Panc1 (cell line): ENCODE data around the gene CEP104. TPM values are rescaled to one million over a fixed set of nuclear protein-coding genes. Genes with fewer than 3 reads are reported as not detected.

ENCODE experiments used
- ATAC-seq: fragments of 200-7000 bp; cut with Tn5 transposase; 2 replicates; pipeline ENCODE4 v1.9.1; 2020; ENCODE audit warnings: mild to moderate bottlenecking, moderate library complexity
- BruUV-seq: library from RNA; stranded (reverse); fragments of 400-500 nt; replicated peaks from 2 replicates; lab custom pipeline; 2021; lab: Mats Ljungman, UMichigan
- CTCF ChIA-PET: fragments of 300-600 bp; sonication (Branson Sonifier 250); formaldehyde crosslinking; loops from one replicate; lab custom pipeline; 2022; ENCODE audit warnings: antibody characterized with exemption; lab: Charles Lee
- POLR2A ChIA-PET: fragments of 300-600 bp; sonication (Branson Sonifier 250); formaldehyde crosslinking; loops from one replicate; lab custom pipeline; 2022; ENCODE audit warnings: antibody characterized with exemption; lab: Charles Lee
- DNase-seq: peaks from one replicate; pipeline ENCODE4 v3.0.0-alpha.2; 2010; ENCODE audit warnings: low read depth, low spot score
- H3K27ac ChIP-seq: 2 replicates; pipeline ENCODE4 v1.5.1; 2011; ENCODE audit warnings: mild to moderate bottlenecking, low read length, inconsistent platforms
- H3K27me3 ChIP-seq: fragments of 200-500 bp; sonication (Bioruptor generic); 2 replicates; pipeline ENCODE4 v1.6.0; 2014; ENCODE audit warnings: low read length, inconsistent platforms; ENCODE audit not compliant: control insufficient read depth, insufficient read depth
- H3K36me3 ChIP-seq: fragments of 200-500 bp; sonication (Bioruptor generic); 2 replicates; pipeline ENCODE4 v1.5.1; 2014; ENCODE audit warnings: inconsistent platforms, mild to moderate bottlenecking, low read length, moderate library complexity; ENCODE audit not compliant: control insufficient read depth, insufficient read depth
- H3K4me1 ChIP-seq: 2 replicates; pipeline ENCODE4 v1.5.1; 2011; ENCODE audit warnings: inconsistent platforms, mild to moderate bottlenecking, low read length, moderate library complexity; ENCODE audit not compliant: control insufficient read depth, insufficient read depth
- H3K4me3 ChIP-seq, 2 experiments: 2 replicates each; pipeline ENCODE4 v1.5.1; 2011 to 2012; ENCODE audit warnings: low read depth in 2 of 2, low read length in 2 of 2, mild to moderate bottlenecking in 2 of 2, inconsistent platforms in 1 of 2, moderate library complexity in 1 of 2
- H3K9me3 ChIP-seq: fragments of 200-500 bp; sonication (Bioruptor generic); 2 replicates; pipeline ENCODE4 v1.5.1; 2014; ENCODE audit warnings: low read depth, mild to moderate bottlenecking, inconsistent platforms, low read length, moderate library complexity; ENCODE audit not compliant: control insufficient read depth, insufficient read depth
- CTCF ChIP-seq: fragments of 450-650 bp; IDR thresholded peaks from 2 replicates; pipeline ENCODE4 v1.5.1; 2017; ENCODE audit warnings: mild to moderate bottlenecking
- POLR2AphosphoS5 ChIP-seq: IDR thresholded peaks from 2 replicates; pipeline ENCODE4 v1.6.1; 2012; ENCODE audit warnings: mild to moderate bottlenecking, low read depth, low read length, moderate library complexity
- REST ChIP-seq, 2 experiments: IDR thresholded peaks; 2 replicates each; pipeline ENCODE4 v1.6.1; 2011 to 2012; ENCODE audit warnings: low read depth in 2 of 2, control low read depth in 1 of 2, low read length in 1 of 2, mild to moderate bottlenecking in 1 of 2, moderate library complexity in 1 of 2; ENCODE audit not compliant: insufficient read depth in 1 of 2
- SIN3A ChIP-seq: IDR thresholded peaks from 2 replicates; pipeline ENCODE4 v1.6.1; 2012; ENCODE audit warnings: low read depth, mild to moderate bottlenecking, low read length, moderate library complexity, borderline replicate concordance; ENCODE audit not compliant: insufficient read depth
- TCF7L2 ChIP-seq: IDR thresholded peaks from 2 replicates; pipeline ENCODE4 v1.6.1; 2011; ENCODE audit warnings: mild to moderate bottlenecking, low read depth, low read length, inconsistent platforms
- in situ Hi-C: cut with HindIII; loops from 2 replicates; pipeline ENCODE4 v1.10.0; 2016; ENCODE audit warnings: low sequenced_read_pairs, low pct_unique_long_range_greater_than_20kb
- intact Hi-C: fragments of 100-400 bp; cut with micrococcal nuclease; formaldehyde crosslinking; loops from one replicate; pipeline ENCODE4 v1.10.0; 2022; ENCODE audit not compliant: unreplicated experiment
- total RNA-seq: library from RNA; stranded (reverse); gene quantifications from one replicate; pipeline ENCODE4 v1.2.1, GENCODE V29; 2021; ENCODE audit not compliant: unreplicated experiment

Gene CEP104
- total RNA-seq, 1 experiment from 2014 or later = 52.0 TPM

- in situ Hi-C loops (no loop called here), intact Hi-C loops (no loop called here)
- Histone ChIP-seq H3K4me1 (no peaks in the 10 kb centered on the region), H3K36me3 (no peaks in the 10 kb centered on the region), H3K27me3 (no peaks in the 10 kb centered on the region), H3K9me3 (peaks cover 2% of the 10 kb centered on the region; the same call in 1 of the 2 replicates), H3K27ac (no peak overlapping the region), H3K4me3 (no peak overlapping the region)
- no TSS peak for BruUV-seq
- POLR2A ChIA-PET = no interaction called here
- TF ChIP-seq CTCF (no peak), POLR2AphosphoS5 (no peak), SIN3A (no peak), TCF7L2 (no peak), REST (IDR thresholded peaks at IDR 0.05; ENCODE audit: insufficient read depth in 1 of 2, low read depth in 2 of 2, low read length in 1 of 2) (no peak)
- ATAC-seq (no peak), DNase-seq (no peak)
- CTCF ChIA-PET = no interaction called here
Observed at GRCh38 chr1:3881193-3881480, 24.1 kb upstream of the CEP104 start.

- Histone ChIP-seq H3K4me1 (no peaks in the 10 kb centered on the region), H3K27me3 (no peaks in the 10 kb centered on the region), H3K36me3 (no peaks in the 10 kb centered on the region), H3K9me3 (peaks cover 2% of the 10 kb centered on the region; the same call in 1 of the 2 replicates), H3K27ac (no peak overlapping the region), H3K4me3 (no peak overlapping the region)
- intact Hi-C loops = no loop called here
- in situ Hi-C loops = no loop called here
- POLR2A ChIA-PET = no interaction called here
- TF ChIP-seq POLR2AphosphoS5 (no peak), REST (IDR thresholded peaks at IDR 0.05; ENCODE audit: insufficient read depth in 1 of 2, low read depth in 2 of 2, low read length in 1 of 2) (no peak), CTCF (no peak), SIN3A (no peak), TCF7L2 (no peak)
- ATAC-seq (no peak), DNase-seq (no peak)
- no TSS peak for BruUV-seq
- CTCF ChIA-PET = no interaction called here
Observed at GRCh38 chr1:3880429-3881192, 23.6 kb upstream of the CEP104 start.
